Ovary (tissue), 9 donors: ENCODE data around the gene LIN9. TPM values are rescaled to one million over a fixed set of nuclear protein-coding genes. Genes with fewer than 3 reads are reported as not detected.

Experiments used
- DNase-seq, 5 donors: peaks; one replicate each; pipeline ENCODE4 v3.0.0-alpha.2; 2019 to 2020
- H3K27ac ChIP-seq, 2 donors: fragments of 200-600 bp; one replicate each; pipeline versions ENCODE4 v1.5.1 to v1.8.0; 2019 to 2022
- H3K27me3 ChIP-seq: fragments of 200-600 bp; one replicate; pipeline ENCODE4 v1.8.0; 2022
- H3K36me3 ChIP-seq: fragments of 200-600 bp; sonication (generic); one replicate; pipeline ENCODE4 v1.5.1; 2019
- H3K4me1 ChIP-seq: one replicate; pipeline ENCODE4 v1.8.1; 2013; ENCODE audit warnings: mild to moderate bottlenecking, moderate library complexity; ENCODE audit not compliant: insufficient read depth
- H3K4me3 ChIP-seq: fragments of 200-600 bp; sonication (generic); one replicate; pipeline ENCODE4 v1.5.1; 2017
- H3K9me3 ChIP-seq, 2 donors: fragments of 200-600 bp in 1 of 2; sonication (generic) in 1 of 2; one replicate each; pipeline versions ENCODE4 v1.5.1 to v1.8.1; 2013 to 2019; ENCODE audit warnings: mild to moderate bottlenecking in 1 of 2, moderate library complexity in 1 of 2
- CTCF ChIP-seq, 3 donors: fragments of 450-650 bp in 2 of 3; fragments of 200-600 bp in 1 of 3; IDR thresholded peaks; one replicate each; pipeline versions ENCODE4 v1.5.1 to v1.8.0; 2016 to 2022; ENCODE audit warnings: antibody characterized with exemption in 3 of 3, mild to moderate bottlenecking in 1 of 3
- EP300 ChIP-seq: sonication (generic); formaldehyde crosslinking; IDR thresholded peaks from one replicate; pipeline ENCODE4 v1.6.1; 2017; ENCODE audit warnings: antibody characterized with exemption
- POLR2A ChIP-seq: fragments of 450-650 bp; IDR thresholded peaks from one replicate; pipeline ENCODE4 v1.6.1; 2017; ENCODE audit warnings: antibody characterized with exemption, mild to moderate bottlenecking, moderate library complexity
- WGBS, 3 donors: extraction: QIAGEN DNeasy Blood & Tissue Kit in 1 of 3; methylation state at CpG; one replicate each; pipeline versions ENCODE4 v1.1.5 to v1.1.7; 2013 to 2017; 5-methylcytosine and 5-hydroxymethylcytosine counted together
- intact Hi-C, 4 donors: fragments of 100-400 bp; cut with DNase I; formaldehyde crosslinking; loops; one replicate each; pipeline versions ENCODE4 v1.11.0 to v1.15.1; 2022 to 2023
- polyA plus RNA-seq, 2 donors: library from polyadenylated mRNA; stranded (reverse); fragments of 200-250 nt in 1 of 2; fragments of 350-450 nt in 1 of 2; fragmentation: Illumina TruSeq in 1 of 2; extraction: RNeasy Lipid Tissue Mini Kit (QIAGEN cat#74804) in 1 of 2; gene quantifications; one replicate each; pipeline ENCODE4 v1.2.3, GENCODE V29; 2013 to 2014
- total RNA-seq, 7 donors: library from RNA; depleted of rRNA in 2 of 7; stranded (reverse); fragments of >200 nt in 2 of 7; fragmentation: NEBNext Ultra II Directional in 3 of 7; extraction: Animal tissue kit (Norgen Biotek cat#: 25700) in 3 of 7; gene quantifications; one replicate each; pipeline versions ENCODE4 v1.1.0 to v1.2.4, GENCODE V29; 2016 to 2023
- donor health status: DM: no; HTN: no; CAD: no; lungs with moderate emphysema.
- donor health status: DM: no; HTN: no; CAD: no.
- donor health status: Bipolar disorder and iron deficiency.
- donor health status: DM: yes; HTN: yes; CAD: no.
- donor health status: DM: no; HTN: no; CAD: no.
- donor health status: DM: yes; HTN: yes; CAD: no.

Gene LIN9
- total and polyA plus RNA-seq, 9 donors = 3.1 to 8.6 (median 4.3) TPM

DNA sequence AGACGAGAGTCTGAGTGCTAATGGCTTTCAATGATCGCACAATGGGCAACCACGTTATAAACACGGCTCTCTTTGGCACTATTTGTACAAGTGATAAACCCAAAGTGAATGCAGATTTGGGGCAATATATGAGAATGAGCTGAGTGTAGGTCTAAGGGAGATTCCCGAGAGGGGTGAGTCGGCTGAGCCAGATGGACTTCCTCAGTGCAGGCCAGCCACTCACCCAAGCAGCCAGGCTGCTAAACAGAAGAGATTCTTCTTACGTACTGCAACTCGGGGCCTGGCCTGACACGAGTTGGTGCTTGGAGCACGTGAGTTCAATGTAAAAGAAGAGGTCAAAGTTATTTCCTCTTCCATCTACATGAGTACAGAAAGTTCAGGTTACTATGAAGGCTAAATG, 91.7 kb downstream of the LIN9 start:
- no peaks in the 10 kb centered on the region for H3K36me3 ChIP-seq
- no peaks in the 10 kb centered on the region for H3K27me3 ChIP-seq
- DNase-seq = no peak
- no peaks in the 10 kb centered on the region for H3K4me1 ChIP-seq
- intact Hi-C loops = no loop called here
- no peak overlapping the region for H3K27ac ChIP-seq
- WGBS, 3 donors = 69 to 82% (median 80%) methylated on average over 10 of the region's 10 CpGs
- no peak overlapping the region for H3K4me3 ChIP-seq
- no peaks in the 10 kb centered on the region for H3K9me3 ChIP-seq
- TF ChIP-seq POLR2A = no peak
- TF ChIP-seq EP300 = no peak
- TF ChIP-seq CTCF (IDR thresholded peaks at IDR 0.05) = no peak

GRCh38 chr1:226216056-226216455, 92.9 kb downstream of the LIN9 start:
- Histone ChIP-seq H3K27ac (no peak overlapping the region), H3K4me1 (no peaks in the 10 kb centered on the region), H3K4me3 (no peak overlapping the region), H3K27me3 (no peaks in the 10 kb centered on the region), H3K36me3 (no peaks in the 10 kb centered on the region), H3K9me3 (no peaks in the 10 kb centered on the region)
- DNase-seq = no peak
- TF ChIP-seq EP300 (no peak), CTCF (IDR thresholded peaks at IDR 0.05) (no peak), POLR2A (no peak)
- intact Hi-C loops = no loop called here
- 26 to 51% (median 38%) methylated on average over 5 of the region's 5 CpGs for WGBS, 3 donors

DNA sequence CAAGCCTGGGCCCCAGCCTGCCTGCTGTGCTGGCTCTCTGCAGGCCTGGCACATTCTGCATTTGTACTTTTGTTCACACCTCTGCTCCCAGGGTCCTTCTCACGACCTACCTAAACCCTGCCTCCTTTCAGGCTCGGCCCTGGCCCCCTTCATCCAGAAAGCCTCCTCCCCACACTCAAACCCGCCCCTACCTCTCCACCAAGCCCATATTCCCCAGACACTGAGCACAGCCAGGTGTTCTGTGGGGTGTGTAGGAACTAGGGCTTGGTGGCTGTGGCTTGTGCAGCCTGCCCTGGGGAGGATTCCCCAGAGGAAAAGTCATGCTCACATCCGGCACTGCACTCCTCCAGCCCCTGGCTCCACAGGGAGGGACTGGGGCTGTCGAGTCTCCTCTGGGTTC, 93.7 kb downstream of the LIN9 start:
- WGBS, 3 donors = 71 to 78% (median 75%) methylated on average over 5 of the region's 5 CpGs
- H3K9me3 ChIP-seq = no peaks in the 10 kb centered on the region
- H3K4me1 ChIP-seq = no peaks in the 10 kb centered on the region
- no peaks in the 10 kb centered on the region for H3K27me3 ChIP-seq
- no peaks in the 10 kb centered on the region for H3K36me3 ChIP-seq
- TF ChIP-seq EP300 (no peak), CTCF (IDR thresholded peaks at IDR 0.05) (no peak), POLR2A (no peak)
- no peak for DNase-seq
- no peak overlapping the region for H3K4me3 ChIP-seq
- intact Hi-C loops = no loop called here
- no peak overlapping the region for H3K27ac ChIP-seq

DNA sequence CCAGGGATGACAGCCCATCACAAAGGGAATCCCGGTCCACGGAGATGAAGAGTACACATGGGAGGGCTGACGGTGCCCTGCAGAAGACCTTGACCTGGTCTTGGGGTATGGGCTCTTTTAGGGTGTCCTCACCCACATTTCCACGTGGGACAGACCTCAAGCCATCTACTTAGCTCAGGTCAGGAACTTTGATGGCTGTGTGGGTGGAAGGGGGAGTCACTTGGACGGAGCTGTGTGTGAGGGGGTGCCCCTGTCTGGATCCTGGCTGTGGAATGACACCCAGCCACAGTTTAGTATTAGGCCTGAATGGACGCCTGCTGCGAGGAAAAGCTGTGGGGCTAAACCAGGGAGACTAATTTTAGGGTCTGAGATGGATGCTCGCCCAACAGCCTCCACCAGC, 96.4 kb downstream of the LIN9 start:
- Histone ChIP-seq H3K4me3 (no peak overlapping the region), H3K27me3 (no peaks in the 10 kb centered on the region), H3K36me3 (no peaks in the 10 kb centered on the region), H3K9me3 (no peaks in the 10 kb centered on the region), H3K27ac (no peak overlapping the region), H3K4me1 (no peaks in the 10 kb centered on the region)
- intact Hi-C loops = no loop called here
- TF ChIP-seq EP300 = no peak
- no peak for TF ChIP-seq POLR2A
- no peak for TF ChIP-seq CTCF (IDR thresholded peaks at IDR 0.05)
- DNase-seq = no peak
- 78 to 88% (median 87%) methylated on average over 8 of the region's 8 CpGs for WGBS, 3 donors
